ENCODE results near the gene PLCL2. TPM values are rescaled to one million over a fixed set of nuclear protein-coding genes. Genes with fewer than 3 reads are reported as not detected.

The PLCL2 gene
- total RNA-seq, 4 donors from 2014 or later: 18.1 to 31.3 (median 27.7) TPM

DNA sequence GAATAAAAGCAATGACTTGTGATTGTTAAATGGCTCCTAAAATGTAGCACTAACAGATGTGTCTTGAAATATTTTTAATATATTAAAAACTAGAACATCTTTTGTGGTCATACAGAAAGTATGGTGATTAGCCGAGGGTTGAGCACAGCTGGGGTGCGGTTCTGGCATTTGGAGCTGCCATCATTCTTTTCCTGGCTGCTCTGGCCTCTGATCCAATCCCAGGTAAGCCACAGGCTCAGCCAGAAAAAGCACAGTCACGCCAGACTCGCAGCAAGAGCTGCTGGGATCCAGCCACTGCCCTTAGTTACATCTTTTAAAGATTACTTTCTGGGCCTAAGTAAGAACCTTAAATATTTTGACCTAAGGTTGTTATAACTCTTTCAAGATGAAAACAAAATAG is 196.8 kb downstream of the PLCL2 start:
- TF ChIP-seq, protein P1, sequence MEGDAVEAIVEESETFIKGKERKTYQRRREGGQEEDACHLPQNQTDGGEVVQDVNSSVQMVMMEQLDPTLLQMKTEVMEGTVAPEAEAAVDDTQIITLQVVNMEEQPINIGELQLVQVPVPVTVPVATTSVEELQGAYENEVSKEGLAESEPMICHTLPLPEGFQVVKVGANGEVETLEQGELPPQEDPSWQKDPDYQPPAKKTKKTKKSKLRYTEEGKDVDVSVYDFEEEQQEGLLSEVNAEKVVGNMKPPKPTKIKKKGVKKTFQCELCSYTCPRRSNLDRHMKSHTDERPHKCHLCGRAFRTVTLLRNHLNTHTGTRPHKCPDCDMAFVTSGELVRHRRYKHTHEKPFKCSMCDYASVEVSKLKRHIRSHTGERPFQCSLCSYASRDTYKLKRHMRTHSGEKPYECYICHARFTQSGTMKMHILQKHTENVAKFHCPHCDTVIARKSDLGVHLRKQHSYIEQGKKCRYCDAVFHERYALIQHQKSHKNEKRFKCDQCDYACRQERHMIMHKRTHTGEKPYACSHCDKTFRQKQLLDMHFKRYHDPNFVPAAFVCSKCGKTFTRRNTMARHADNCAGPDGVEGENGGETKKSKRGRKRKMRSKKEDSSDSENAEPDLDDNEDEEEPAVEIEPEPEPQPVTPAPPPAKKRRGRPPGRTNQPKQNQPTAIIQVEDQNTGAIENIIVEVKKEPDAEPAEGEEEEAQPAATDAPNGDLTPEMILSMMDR (IDR thresholded peaks at IDR 0.05; ENCODE audit: low read depth): no peak

- TF ChIP-seq, protein P1 (IDR thresholded peaks at IDR 0.05; ENCODE audit: low read depth): no peak
Observed at GRCh38 chr3:17087509-17087908, 202.8 kb downstream of the PLCL2 start.

GRCh38 chr3:17088017-17088416 is 203.3 kb downstream of the PLCL2 start:
- TF ChIP-seq, protein P1 (IDR thresholded peaks at IDR 0.05; ENCODE audit: low read depth): no peak

DNA sequence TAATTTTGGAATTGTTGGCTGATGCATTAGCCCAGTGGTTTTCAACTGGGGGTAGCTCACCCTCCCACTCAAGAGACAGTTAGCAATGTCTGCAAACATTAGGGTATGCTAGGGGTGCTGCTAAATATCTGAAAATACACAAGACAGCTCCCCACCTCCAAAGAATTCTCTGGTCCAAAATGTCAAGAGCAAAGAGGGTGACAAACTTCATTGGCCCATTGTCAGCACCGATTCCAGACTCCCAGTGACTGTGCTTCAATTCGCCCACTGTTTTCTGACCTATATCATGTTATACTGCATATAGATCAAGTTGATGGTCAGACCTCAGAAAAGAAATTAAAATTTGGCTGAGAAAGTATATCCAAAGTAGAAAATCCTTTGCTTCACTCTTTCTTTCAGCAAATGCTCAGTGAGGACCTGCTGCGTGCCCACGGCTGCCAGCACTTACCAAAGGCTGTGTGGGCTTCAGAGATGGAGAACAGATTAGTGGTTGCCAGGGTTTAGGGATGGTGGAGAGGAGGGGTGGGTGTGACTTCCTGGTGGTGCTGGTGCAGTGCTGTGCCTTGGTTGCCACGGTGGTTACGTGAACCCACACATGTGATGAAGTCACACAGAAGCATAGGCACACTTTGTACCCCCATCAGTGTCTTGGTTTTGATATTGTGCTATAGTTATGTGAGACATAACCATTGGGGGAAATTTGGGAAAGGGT is 204.0 kb downstream of the PLCL2 start:
- TF ChIP-seq, protein P1 (IDR thresholded peaks at IDR 0.05; ENCODE audit: low read depth): no peak

DNA sequence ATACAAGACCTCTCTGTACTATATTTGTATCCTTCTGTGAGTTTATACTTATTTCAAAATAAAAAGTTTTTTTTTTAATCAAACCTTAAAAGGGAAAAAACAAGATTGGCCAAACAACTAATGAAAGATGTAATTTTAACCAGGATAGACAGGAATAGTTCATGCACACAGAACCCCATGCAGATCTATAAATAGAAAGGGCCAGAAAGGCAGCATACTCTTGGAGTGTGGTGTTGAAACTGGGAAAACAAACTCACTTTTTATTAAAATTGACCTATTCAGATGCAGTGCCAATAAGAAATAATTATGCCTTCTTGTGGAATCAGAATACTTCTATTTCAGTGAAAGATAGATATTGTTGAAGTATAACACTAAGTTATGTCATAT is 204.6 kb downstream of the PLCL2 start:
- TF ChIP-seq, protein P1 (IDR thresholded peaks at IDR 0.05; ENCODE audit: low read depth): no peak

GRCh38 chr3:17090280-17090983 is 205.7 kb downstream of the PLCL2 start:
- TF ChIP-seq, protein P1 (IDR thresholded peaks at IDR 0.05; ENCODE audit: low read depth): no peak

- TF ChIP-seq, protein P1 (IDR thresholded peaks at IDR 0.05; ENCODE audit: low read depth): no peak
Observed at GRCh38 chr3:17091910-17092582, 207.3 kb downstream of the PLCL2 start.

All from subcutaneous adipose tissue (tissue), 4 donors.